ENCODE measurements around the gene POU2AF1.

The POU2AF1 gene

DNA sequence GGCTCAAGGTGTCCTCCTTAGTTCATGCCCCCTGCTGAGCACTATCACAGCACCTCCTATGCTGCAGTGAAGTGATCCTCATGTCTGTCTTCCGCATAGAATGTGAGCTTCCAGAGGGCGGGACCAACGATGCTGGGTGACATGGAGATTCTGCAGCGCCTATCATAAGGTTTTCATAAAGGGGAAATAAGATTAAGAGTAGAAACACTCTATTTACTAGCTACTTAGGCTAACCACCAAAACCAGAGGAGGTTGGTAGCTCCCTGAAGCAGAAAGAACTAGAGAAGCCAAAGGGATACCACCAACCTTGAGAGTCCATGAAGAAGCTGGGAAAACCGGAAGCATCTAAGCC lies 39.3 kb upstream of the POU2AF1 start:
- Histone ChIP-seq H3K27me3 (ENCODE audit: control insufficient read depth, insufficient read depth, low read length, poor library complexity, severe bottlenecking) (no peaks in the 10 kb centered on the region), H3K4me3 (ENCODE audit: insufficient read depth, low read depth, low read length) (no peak overlapping the region), H3K9me3 (ENCODE audit: control insufficient read depth, low read length) (no peaks in the 10 kb centered on the region), H3K4me1 (ENCODE audit: control insufficient read depth, insufficient read depth, low read length) (no peaks in the 10 kb centered on the region), H3K36me3 (ENCODE audit: control insufficient read depth, insufficient read depth, low read length) (no peaks in the 10 kb centered on the region), H3K27ac (ENCODE audit: insufficient read depth, low read depth, low read length, poor library complexity, severe bottlenecking) (no peak overlapping the region)
- WGBS, 2 experiments = 58% methylated on average over 5 of the region's 5 CpGs

DNA sequence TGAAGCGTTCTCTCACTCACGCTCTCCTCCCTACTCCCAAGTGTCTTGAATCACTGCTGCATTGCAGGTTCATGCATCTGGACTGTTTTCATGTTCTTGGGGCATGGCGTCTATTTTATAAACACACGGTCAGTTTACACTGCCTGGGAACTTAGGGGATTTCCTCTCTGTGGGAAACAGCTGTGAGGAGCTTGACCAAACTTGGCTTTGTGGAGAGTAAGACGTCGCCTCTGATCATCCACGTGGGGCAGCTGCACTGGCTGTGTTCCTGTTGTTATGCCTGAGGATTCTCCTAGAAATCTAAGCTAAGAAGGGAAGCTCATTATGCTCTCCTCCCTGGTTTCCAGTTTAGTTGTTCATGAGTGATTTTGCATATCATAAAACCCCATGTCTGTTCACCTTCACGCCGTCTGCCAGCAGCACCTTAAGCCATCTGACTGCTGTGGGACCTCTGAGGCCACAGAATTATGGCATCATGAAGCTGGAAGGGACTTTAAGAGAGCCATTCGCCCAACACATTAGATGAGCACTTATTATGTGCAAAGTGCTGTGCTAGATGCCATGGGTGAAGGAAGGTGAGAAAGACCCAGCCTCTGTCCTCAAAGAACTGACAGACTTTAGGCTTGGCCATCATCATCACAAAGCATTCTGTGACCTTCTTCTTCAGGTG lies 38.8 kb upstream of the POU2AF1 start:
- no peaks in the 10 kb centered on the region for H3K9me3 ChIP-seq (ENCODE audit: control insufficient read depth, low read length)
- no peaks in the 10 kb centered on the region for H3K36me3 ChIP-seq (ENCODE audit: control insufficient read depth, insufficient read depth, low read length)
- WGBS, 2 experiments = 91 to 94% methylated on average over 10 of the region's 10 CpGs
- no peaks in the 10 kb centered on the region for H3K4me1 ChIP-seq (ENCODE audit: control insufficient read depth, insufficient read depth, low read length)
- no peak overlapping the region for H3K27ac ChIP-seq (ENCODE audit: insufficient read depth, low read depth, low read length, poor library complexity, severe bottlenecking)
- no peak overlapping the region for H3K4me3 ChIP-seq (ENCODE audit: insufficient read depth, low read depth, low read length)
- H3K27me3 ChIP-seq (ENCODE audit: control insufficient read depth, insufficient read depth, low read length, poor library complexity, severe bottlenecking) = no peaks in the 10 kb centered on the region

DNA sequence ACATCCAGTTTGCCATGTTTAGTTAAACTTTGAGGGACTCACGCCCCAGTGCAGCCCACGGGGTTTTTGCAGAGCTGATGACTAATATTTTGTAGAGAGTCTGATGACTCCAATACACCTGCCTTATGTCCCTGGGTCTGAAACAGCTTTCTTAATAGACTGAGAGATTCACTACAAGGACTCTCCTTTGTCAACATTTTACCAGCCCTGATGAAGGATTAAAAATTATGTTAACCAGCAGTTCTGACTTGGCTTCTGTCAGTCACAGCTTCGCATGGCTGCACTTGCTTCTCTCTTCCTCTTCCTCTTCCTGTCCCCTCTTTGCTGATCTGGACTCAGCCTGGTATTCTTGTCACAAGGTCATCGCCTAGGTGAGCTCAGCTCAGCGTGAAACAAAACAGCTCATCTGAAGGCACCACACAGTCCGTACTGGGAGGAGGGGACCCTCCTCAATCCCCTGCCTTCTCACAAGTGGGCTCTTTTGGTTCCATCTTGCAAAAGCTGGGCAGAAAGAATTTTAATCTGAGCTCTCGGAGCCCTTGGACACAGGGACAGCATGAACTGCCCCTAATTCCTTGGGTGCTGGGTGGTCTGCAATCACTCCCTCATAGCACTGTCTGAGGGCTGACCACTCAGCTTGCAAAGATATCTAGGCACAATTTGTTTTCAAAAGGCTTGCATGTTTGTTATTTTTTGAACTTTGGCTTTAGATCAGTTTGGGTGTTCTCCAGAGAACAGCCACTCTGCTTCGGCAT lies 38.1 kb upstream of the POU2AF1 start:
- WGBS, 2 experiments = 86 to 88% methylated on average over 8 of the region's 8 CpGs

DNA sequence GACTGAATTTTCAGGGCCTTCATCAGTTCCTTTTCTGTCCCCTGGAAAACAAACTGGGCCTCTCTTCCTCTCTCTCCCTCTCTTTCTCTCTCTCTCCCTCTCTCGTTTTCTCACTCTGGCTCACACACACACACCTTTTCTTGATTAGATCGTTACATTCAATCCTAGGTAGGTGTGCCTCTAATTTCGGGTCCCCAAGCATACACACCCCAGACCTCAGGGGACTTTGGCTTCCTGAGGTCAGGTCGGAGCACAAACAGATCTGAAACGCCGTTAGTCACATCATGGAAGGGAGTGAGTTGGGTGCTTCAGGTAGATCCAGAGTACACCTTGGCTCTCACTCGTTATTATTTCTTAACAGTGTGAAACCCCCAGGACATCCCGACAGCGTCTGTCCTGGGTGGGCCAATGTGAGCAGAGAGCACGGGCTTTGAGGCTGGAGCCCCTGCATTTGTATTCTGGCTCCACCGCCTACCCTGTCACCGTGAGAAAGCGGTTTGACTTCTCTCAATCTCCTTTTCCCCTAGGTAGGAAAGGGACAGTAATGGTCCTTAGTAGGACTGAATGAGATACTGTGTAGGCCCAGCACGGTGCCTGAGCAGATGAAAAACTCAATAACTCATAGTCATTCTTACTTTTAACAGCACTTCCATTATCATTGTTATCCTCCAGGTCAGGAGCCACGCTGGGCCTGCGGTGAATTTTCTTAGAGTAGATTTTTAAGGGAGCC lies 37.3 kb upstream of the POU2AF1 start:
- WGBS, 2 experiments = 89 to 91% methylated on average over 16 of the region's 16 CpGs
- no peaks in the 10 kb centered on the region for H3K27me3 ChIP-seq (ENCODE audit: control insufficient read depth, insufficient read depth, low read length, poor library complexity, severe bottlenecking)

More for the DNA sequence above, 38.1 kb upstream of the POU2AF1 start:
- Histone ChIP-seq H3K4me3 (ENCODE audit: insufficient read depth, low read depth, low read length) (no peak overlapping the region), H3K27ac (ENCODE audit: insufficient read depth, low read depth, low read length, poor library complexity, severe bottlenecking) (no peak overlapping the region), H3K27me3 (ENCODE audit: control insufficient read depth, insufficient read depth, low read length, poor library complexity, severe bottlenecking) (no peaks in the 10 kb centered on the region), H3K9me3 (ENCODE audit: control insufficient read depth, low read length) (no peaks in the 10 kb centered on the region), H3K4me1 (ENCODE audit: control insufficient read depth, insufficient read depth, low read length) (no peaks in the 10 kb centered on the region), H3K36me3 (ENCODE audit: control insufficient read depth, insufficient read depth, low read length) (no peaks in the 10 kb centered on the region)

DNA sequence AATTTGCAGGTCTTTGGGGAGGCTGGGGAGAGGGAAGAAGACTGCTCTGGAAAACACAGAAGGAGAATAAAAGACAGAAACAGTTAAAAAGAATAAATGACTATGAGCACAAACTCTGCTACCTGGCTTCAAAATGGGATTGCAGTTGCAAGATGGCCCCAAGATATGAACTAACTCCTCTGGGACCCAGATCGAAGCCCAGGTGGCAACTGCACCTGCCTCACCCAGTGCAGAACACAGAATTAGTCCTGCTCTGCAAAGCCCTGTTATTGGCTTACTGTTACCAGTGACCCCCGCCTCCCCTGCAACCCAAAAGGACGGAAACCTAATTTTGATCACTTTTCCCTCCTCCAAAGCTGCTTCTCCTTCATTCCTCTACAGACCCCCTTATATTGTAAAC lies 35.9 kb upstream of the POU2AF1 start:
- no peak overlapping the region for H3K27ac ChIP-seq (ENCODE audit: insufficient read depth, low read depth, low read length, poor library complexity, severe bottlenecking)
- no peak overlapping the region for H3K4me3 ChIP-seq (ENCODE audit: insufficient read depth, low read depth, low read length)
- 93% methylated on average over 3 of the region's 3 CpGs for WGBS, 2 experiments
- no peaks in the 10 kb centered on the region for H3K9me3 ChIP-seq (ENCODE audit: control insufficient read depth, low read length)
- H3K4me1 ChIP-seq (ENCODE audit: control insufficient read depth, insufficient read depth, low read length) = no peaks in the 10 kb centered on the region
- no peaks in the 10 kb centered on the region for H3K27me3 ChIP-seq (ENCODE audit: control insufficient read depth, insufficient read depth, low read length, poor library complexity, severe bottlenecking)
- no peaks in the 10 kb centered on the region for H3K36me3 ChIP-seq (ENCODE audit: control insufficient read depth, insufficient read depth, low read length)

More for the DNA sequence above, 37.3 kb upstream of the POU2AF1 start:
- Histone ChIP-seq H3K4me1 (ENCODE audit: control insufficient read depth, insufficient read depth, low read length) (no peaks in the 10 kb centered on the region), H3K4me3 (ENCODE audit: insufficient read depth, low read depth, low read length) (no peak overlapping the region), H3K27ac (ENCODE audit: insufficient read depth, low read depth, low read length, poor library complexity, severe bottlenecking) (no peak overlapping the region), H3K36me3 (ENCODE audit: control insufficient read depth, insufficient read depth, low read length) (no peaks in the 10 kb centered on the region), H3K9me3 (ENCODE audit: control insufficient read depth, low read length) (no peaks in the 10 kb centered on the region)

DNA sequence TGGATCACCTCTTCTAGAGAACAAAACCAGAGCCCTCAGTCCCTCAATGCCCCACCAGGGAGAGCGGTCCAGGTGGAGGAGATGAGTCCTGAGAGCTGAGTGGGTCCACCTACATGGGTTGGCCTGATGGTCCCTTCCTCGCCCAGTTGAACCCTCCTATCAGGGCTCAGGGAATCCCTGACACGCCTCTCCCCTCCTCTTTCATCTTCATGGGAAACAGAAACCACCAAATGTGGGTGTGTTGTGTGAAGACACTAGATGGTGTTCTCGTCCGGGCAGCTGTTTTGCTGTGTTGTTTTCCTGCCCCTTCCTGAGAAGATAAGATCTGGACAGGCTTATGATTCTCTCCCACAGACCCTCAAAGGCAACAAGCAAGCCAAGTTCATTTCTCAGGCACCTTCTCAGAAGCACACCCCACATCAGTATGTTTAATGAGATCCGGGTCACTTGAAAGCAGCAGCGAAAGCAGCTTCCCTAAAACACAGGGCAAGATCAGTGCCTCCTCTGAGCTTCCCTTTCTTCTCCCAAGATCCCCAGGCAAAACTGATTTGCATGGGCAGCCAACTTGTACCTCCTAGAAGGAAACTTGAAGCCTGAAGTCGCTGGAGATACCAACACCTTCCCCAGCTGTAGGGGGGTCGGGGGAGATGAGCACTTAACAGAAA lies 35.3 kb upstream of the POU2AF1 start:
- H3K9me3 ChIP-seq (ENCODE audit: control insufficient read depth, low read length) = no peaks in the 10 kb centered on the region
- no peaks in the 10 kb centered on the region for H3K4me1 ChIP-seq (ENCODE audit: control insufficient read depth, insufficient read depth, low read length)
- no peak overlapping the region for H3K4me3 ChIP-seq (ENCODE audit: insufficient read depth, low read depth, low read length)
- 87 to 88% methylated on average over 9 of the region's 9 CpGs for WGBS, 2 experiments
- no peaks in the 10 kb centered on the region for H3K27me3 ChIP-seq (ENCODE audit: control insufficient read depth, insufficient read depth, low read length, poor library complexity, severe bottlenecking)
- H3K27ac ChIP-seq (ENCODE audit: insufficient read depth, low read depth, low read length, poor library complexity, severe bottlenecking) = no peak overlapping the region
- no peaks in the 10 kb centered on the region for H3K36me3 ChIP-seq (ENCODE audit: control insufficient read depth, insufficient read depth, low read length)

DNA sequence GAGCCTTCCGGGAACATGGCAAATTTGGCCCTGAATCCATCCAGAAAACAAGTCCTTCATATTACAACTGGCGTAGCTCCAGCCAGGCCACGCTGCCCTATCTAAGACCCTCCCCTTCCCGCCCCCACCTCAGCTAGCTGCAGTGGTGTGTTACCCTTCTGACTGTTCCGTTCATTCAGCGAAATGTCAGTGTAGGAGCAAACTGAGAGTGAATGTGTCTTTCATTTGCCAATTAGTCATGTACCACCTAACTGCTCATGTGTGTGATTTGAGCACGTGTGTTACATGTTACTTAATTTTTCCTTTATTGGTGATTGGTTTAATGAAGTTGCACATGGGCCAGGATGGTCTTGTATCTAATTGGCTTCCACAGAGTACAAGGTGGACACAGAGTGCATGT lies 34.8 kb upstream of the POU2AF1 start:
- no peak overlapping the region for H3K27ac ChIP-seq (ENCODE audit: insufficient read depth, low read depth, low read length, poor library complexity, severe bottlenecking)
- no peaks in the 10 kb centered on the region for H3K4me1 ChIP-seq (ENCODE audit: control insufficient read depth, insufficient read depth, low read length)

DNA sequence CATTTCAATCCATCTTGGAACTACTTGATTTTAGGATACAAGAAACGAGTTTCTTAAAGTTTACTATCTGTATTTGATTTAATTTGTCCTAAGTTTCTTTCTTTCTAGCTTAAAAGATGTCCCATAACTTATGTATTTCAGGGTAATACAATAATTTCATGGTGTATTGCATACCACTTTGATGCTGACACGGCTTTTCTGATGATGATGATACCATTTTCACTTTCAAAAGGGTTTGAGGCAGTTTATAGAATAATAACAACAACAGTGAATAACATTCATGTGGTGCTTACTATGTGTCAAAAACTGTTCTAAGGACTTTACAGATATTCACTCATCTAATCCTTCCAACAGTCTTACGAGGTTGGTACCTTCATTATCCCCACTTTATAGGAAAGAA lies 33.2 kb upstream of the POU2AF1 start:
- 81 to 89% methylated on average over 1 to 2 of the region's 3 CpGs for WGBS, 2 experiments
- Histone ChIP-seq H3K4me1 (ENCODE audit: control insufficient read depth, insufficient read depth, low read length) (no peaks in the 10 kb centered on the region), H3K9me3 (ENCODE audit: control insufficient read depth, low read length) (no peaks in the 10 kb centered on the region), H3K36me3 (ENCODE audit: control insufficient read depth, insufficient read depth, low read length) (no peaks in the 10 kb centered on the region), H3K27me3 (ENCODE audit: control insufficient read depth, insufficient read depth, low read length, poor library complexity, severe bottlenecking) (no peaks in the 10 kb centered on the region), H3K4me3 (ENCODE audit: insufficient read depth, low read depth, low read length) (no peak overlapping the region), H3K27ac (ENCODE audit: insufficient read depth, low read depth, low read length, poor library complexity, severe bottlenecking) (no peak overlapping the region)

More for the DNA sequence above, 34.8 kb upstream of the POU2AF1 start:
- Histone ChIP-seq H3K4me3 (ENCODE audit: insufficient read depth, low read depth, low read length) (no peak overlapping the region), H3K9me3 (ENCODE audit: control insufficient read depth, low read length) (no peaks in the 10 kb centered on the region), H3K27me3 (ENCODE audit: control insufficient read depth, insufficient read depth, low read length, poor library complexity, severe bottlenecking) (no peaks in the 10 kb centered on the region), H3K36me3 (ENCODE audit: control insufficient read depth, insufficient read depth, low read length) (no peaks in the 10 kb centered on the region)
- WGBS, 2 experiments = 93 to 95% methylated on average over 7 of the region's 7 CpGs

DNA sequence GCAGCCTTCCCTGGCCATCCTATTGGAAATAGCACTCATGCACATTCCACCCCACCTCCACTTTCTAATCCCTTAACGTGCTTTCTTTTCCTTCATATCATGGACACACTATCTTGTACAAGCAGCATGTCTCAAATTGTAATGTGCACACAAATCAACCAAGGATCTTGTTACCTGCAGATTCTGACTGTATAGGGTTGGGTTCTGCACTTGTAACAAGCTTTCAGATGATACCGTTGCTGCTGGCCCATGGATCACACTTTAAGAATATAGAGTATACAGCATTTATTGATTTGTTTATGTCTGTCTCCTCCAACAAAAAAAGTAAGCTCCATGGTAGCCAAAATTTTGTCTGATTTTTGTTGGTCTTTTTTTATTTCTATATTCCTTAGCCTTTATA lies 32.4 kb upstream of the POU2AF1 start:
- Histone ChIP-seq H3K27ac (ENCODE audit: insufficient read depth, low read depth, low read length, poor library complexity, severe bottlenecking) (no peak overlapping the region), H3K9me3 (ENCODE audit: control insufficient read depth, low read length) (no peaks in the 10 kb centered on the region), H3K27me3 (ENCODE audit: control insufficient read depth, insufficient read depth, low read length, poor library complexity, severe bottlenecking) (no peaks in the 10 kb centered on the region), H3K4me1 (ENCODE audit: control insufficient read depth, insufficient read depth, low read length) (no peaks in the 10 kb centered on the region), H3K4me3 (ENCODE audit: insufficient read depth, low read depth, low read length) (no peak overlapping the region), H3K36me3 (ENCODE audit: control insufficient read depth, insufficient read depth, low read length) (no peaks in the 10 kb centered on the region)
- 100% methylated on average over 1 of the region's 2 CpGs; no CpG with 5 or more reads in 1 of the 2 experiments for WGBS, 2 experiments

DNA sequence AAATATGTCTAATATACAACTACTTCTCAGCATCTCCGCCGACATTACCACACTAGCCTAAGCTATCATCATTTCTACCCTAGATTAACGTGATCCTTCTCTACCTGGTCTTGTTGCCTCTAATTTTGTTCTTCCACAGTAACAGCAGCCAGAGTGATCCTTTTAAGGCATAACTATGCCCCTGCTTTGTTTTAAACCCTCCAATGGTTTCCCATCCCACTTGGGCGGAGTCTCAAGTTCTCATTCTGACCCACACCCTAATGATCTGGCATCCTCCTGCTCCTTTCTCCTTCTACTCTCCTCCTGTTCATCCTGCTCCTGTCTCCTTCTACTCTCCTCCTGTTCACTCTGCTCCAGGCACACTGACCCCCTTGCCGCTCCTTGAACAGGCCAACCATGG lies 31.9 kb upstream of the POU2AF1 start:
- Histone ChIP-seq H3K27me3 (ENCODE audit: control insufficient read depth, insufficient read depth, low read length, poor library complexity, severe bottlenecking) (no peaks in the 10 kb centered on the region), H3K36me3 (ENCODE audit: control insufficient read depth, insufficient read depth, low read length) (no peaks in the 10 kb centered on the region), H3K27ac (ENCODE audit: insufficient read depth, low read depth, low read length, poor library complexity, severe bottlenecking) (no peak overlapping the region), H3K9me3 (ENCODE audit: control insufficient read depth, low read length) (no peaks in the 10 kb centered on the region), H3K4me1 (ENCODE audit: control insufficient read depth, insufficient read depth, low read length) (no peaks in the 10 kb centered on the region), H3K4me3 (ENCODE audit: insufficient read depth, low read depth, low read length) (no peak overlapping the region)
- 91 to 92% methylated on average over 5 of the region's 5 CpGs for WGBS, 2 experiments

Measured in ectodermal cell (in vitro differentiated cells).